ACHN (cell line): ENCODE results near the gene RLN2.
"Not testable (repeated sequence)": the region's sequence is repeated elsewhere in the genome, so short reads cannot be mapped to it uniquely, and the experiment has no call there.

Source experiments
- DNase-seq: peaks from one replicate; pipeline ENCODE4 v3.0.0-alpha.2; 2015
- in situ Hi-C: cut with HindIII; loops from 2 replicates; pipeline ENCODE4 v1.10.0; 2017; ENCODE audit warnings: low sequenced_read_pairs, low pct_ligation_motif_present, low pct_unique_long_range_greater_than_20kb

Gene RLN2

GRCh38 chr9:5303840-5304795, at the start of gene RLN2:
TSS of gene RLN2 (minus strand) at chr9:5304716. CDS start at chr9:5304580, 136 bp downstream.
- in situ Hi-C loops, DNase-seq: not testable (repeated sequence)

GRCh38 chr9:5354184-5354583, 49.7 kb upstream of the RLN2 start:
- in situ Hi-C loops = no loop called here
- DNase-seq = no peak

GRCh38 chr9:5352637-5353248, 48.2 kb upstream of the RLN2 start:
- in situ Hi-C loops = no loop called here
- no peak for DNase-seq

GRCh38 chr9:5338992-5339981, 34.8 kb upstream of the RLN2 start, which contains the start of gene RLN1:
TSS of gene RLN1 (minus strand) at chr9:5339876. CDS start at chr9:5339746, 130 bp downstream.
- in situ Hi-C loops, DNase-seq: not testable (repeated sequence)

- no peak for DNase-seq
- in situ Hi-C loops = no loop called here
These were observed 32.2 kb upstream of the RLN2 start for GRCh38 chr9:5336688-5337087.

GRCh38 chr9:5331276-5331675, 26.8 kb upstream of the RLN2 start:
- in situ Hi-C loops = not testable (repeated sequence)

GRCh38 chr9:5326893-5327548, 22.5 kb upstream of the RLN2 start:
- in situ Hi-C loops = no loop called here
- DNase-seq = no peak

More at GRCh38 chr9:5331276-5331675, 26.8 kb upstream of the RLN2 start:
- DNase-seq = not testable (repeated sequence)

GRCh38 chr9:5326187-5326586, 21.7 kb upstream of the RLN2 start:
- in situ Hi-C loops = no loop called here
- no peak for DNase-seq

GRCh38 chr9:5321601-5322000, 17.1 kb upstream of the RLN2 start:
- DNase-seq, in situ Hi-C loops: not testable (repeated sequence)

GRCh38 chr9:5321058-5321457, 16.5 kb upstream of the RLN2 start:
- in situ Hi-C loops = no loop called here

GRCh38 chr9:5316406-5316805, 11.9 kb upstream of the RLN2 start:
- in situ Hi-C loops, DNase-seq: not testable (repeated sequence)

More at GRCh38 chr9:5321058-5321457, 16.5 kb upstream of the RLN2 start:
- DNase-seq = peak; percentile 2

GRCh38 chr9:5315187-5315923, 10.8 kb upstream of the RLN2 start:
- in situ Hi-C loops = no loop called here

GRCh38 chr9:5310851-5311250, 6.3 kb upstream of the RLN2 start:
- in situ Hi-C loops = no loop called here
- no peak for DNase-seq

More at GRCh38 chr9:5315187-5315923, 10.8 kb upstream of the RLN2 start:
- no peak for DNase-seq

GRCh38 chr9:5305741-5306140, 1.2 kb upstream of the RLN2 start:
- no peak for DNase-seq
- in situ Hi-C loops = no loop called here

- in situ Hi-C loops = no loop called here
- no peak for DNase-seq
These were observed 3.0 kb downstream of the RLN2 start for GRCh38 chr9:5301544-5301943.

GRCh38 chr9:5292141-5292540, 12.4 kb downstream of the RLN2 start:
- in situ Hi-C loops = no loop called here
- DNase-seq = no peak

- DNase-seq = no peak
- in situ Hi-C loops = no loop called here
These were observed 15.9 kb downstream of the RLN2 start for GRCh38 chr9:5288591-5288990.
